Right ventricle myocardium inferior (tissue), 1 donor: ENCODE data around the gene TUBE1. TPM values are rescaled to one million over a fixed set of nuclear protein-coding genes. Genes with fewer than 3 reads are reported as not detected.

ENCODE experiments used
- total RNA-seq: library from RNA; stranded (reverse); fragmentation: NEBNext Ultra II Directional; extraction: Animal tissue kit (Norgen Biotek cat#: 25700); gene quantifications from one replicate; pipeline ENCODE4 v1.2.1, GENCODE V29; 2021
- donor health status: DM: no; HTN: yes; CAD: no; lungs with severe emphysema.

Gene TUBE1
- total RNA-seq, 1 donor from 2014 or later: 24.0 TPM

Other genes with a start within 250 kb of the TUBE1 start
- gene FYN, start 214.0 kb downstream of the TUBE1 start, total RNA-seq: 50.4 TPM
- not detected for gene CCN6, start 33.4 kb downstream of the TUBE1 start, total RNA-seq
- gene FAM229B, start 109 bp upstream of the TUBE1 start, total RNA-seq: 75.1 TPM
- gene LAMA4, start 167.1 kb upstream of the TUBE1 start, total RNA-seq: 83.0 TPM